Glutamatergic neuron (in vitro differentiated cells): Measurements from ENCODE around the gene ABCD3. TPM values are rescaled to one million over a fixed set of nuclear protein-coding genes. Genes with fewer than 3 reads are reported as not detected.
"Not testable (repeated sequence)": the region's sequence is repeated elsewhere in the genome, so short reads cannot be mapped to it uniquely, and the experiment has no call there.

Experiments
- DNase-seq: peaks from one replicate; pipeline ENCODE4 v3.0.0; 2022
- H3K27ac Mint-ChIP-seq: one replicate; pipeline ENCODE4 v1.8.0; 2020; ENCODE audit warnings: mild to moderate bottlenecking, mixed read lengths, inconsistent platforms; ENCODE audit not compliant: unreplicated experiment
- H3K27me3 Mint-ChIP-seq: one replicate; pipeline ENCODE4 v1.8.0; 2020; ENCODE audit warnings: mild to moderate bottlenecking, moderate library complexity, mixed read lengths, inconsistent platforms; ENCODE audit not compliant: unreplicated experiment
- H3K36me3 Mint-ChIP-seq: one replicate; pipeline ENCODE4 v1.8.0; 2020; ENCODE audit warnings: mild to moderate bottlenecking, mixed read lengths, inconsistent platforms; ENCODE audit not compliant: unreplicated experiment
- H3K4me1 Mint-ChIP-seq: one replicate; pipeline ENCODE4 v1.8.0; 2020; ENCODE audit warnings: mild to moderate bottlenecking, low read depth, mixed read lengths, inconsistent platforms; ENCODE audit not compliant: unreplicated experiment
- H3K4me3 Mint-ChIP-seq: one replicate; pipeline ENCODE4 v1.8.0; 2020; ENCODE audit warnings: mild to moderate bottlenecking, mixed read lengths, inconsistent platforms; ENCODE audit not compliant: unreplicated experiment
- H3K9me3 Mint-ChIP-seq: one replicate; pipeline ENCODE4 v1.8.0; 2020; ENCODE audit warnings: mild to moderate bottlenecking, moderate library complexity, mixed read lengths, inconsistent platforms; ENCODE audit not compliant: unreplicated experiment
- CTCF ChIP-seq: fragments of 200-600 bp; sonication (generic); IDR thresholded peaks from one replicate; pipeline ENCODE4 v1.5.0; 2021; ENCODE audit not compliant: partially characterized antibody, unreplicated experiment
- total RNA-seq: library from RNA; stranded (reverse); fragmentation: NEBNext Ultra II Directional; extraction: Animal tissue kit (Norgen Biotek cat#: 25700); gene quantifications from one replicate; pipeline ENCODE4 v1.2.1, GENCODE V29; 2021; ENCODE audit not compliant: unreplicated experiment

ABCD3 gene
- total RNA-seq, 1 donor from 2014 or later: 26.0 TPM

DNA sequence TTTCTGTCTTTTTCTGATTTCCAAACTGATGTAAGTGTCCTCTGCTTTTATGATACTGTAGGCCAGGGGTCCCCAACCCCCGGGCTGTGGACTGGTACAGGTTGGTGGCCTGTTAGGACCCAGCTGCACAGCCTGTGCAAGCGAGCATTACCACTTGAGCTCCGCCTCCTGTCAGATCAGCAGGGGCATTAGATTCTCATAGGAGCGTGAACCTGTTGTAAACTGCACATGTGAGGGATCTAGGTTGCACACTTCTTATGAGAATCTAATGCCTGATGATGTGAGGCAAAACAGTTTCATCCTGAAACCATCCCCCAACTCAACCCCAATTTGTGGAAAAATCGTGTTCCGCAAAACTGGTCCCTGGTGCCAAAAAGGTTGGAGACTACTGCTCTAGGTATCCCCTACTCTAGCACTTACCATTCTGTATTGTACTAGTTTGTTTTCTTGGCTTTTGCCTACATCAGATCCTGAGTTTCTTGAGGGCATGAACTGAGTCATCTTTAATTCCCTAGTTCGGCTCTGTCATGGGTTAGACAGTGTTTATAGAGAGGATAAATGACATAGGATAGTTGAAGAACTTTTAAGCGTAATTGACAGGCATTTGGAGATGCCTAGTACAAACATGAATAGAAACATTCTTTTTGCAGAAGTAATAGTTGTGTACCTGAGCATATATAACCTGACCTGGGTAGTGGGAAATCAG lies 4.1 kb downstream of the ABCD3 start:
- peaks cover 8% of the 10 kb centered on the region for H3K4me1 Mint-ChIP-seq
- no peak for DNase-seq
- no peak overlapping the region for H3K27ac Mint-ChIP-seq
- no peak overlapping the region for H3K4me3 Mint-ChIP-seq
- no peak for TF ChIP-seq CTCF
- no peaks in the 10 kb centered on the region for H3K27me3 Mint-ChIP-seq
- no peaks in the 10 kb centered on the region for H3K9me3 Mint-ChIP-seq
- H3K36me3 Mint-ChIP-seq: no peaks in the 10 kb centered on the region

DNA sequence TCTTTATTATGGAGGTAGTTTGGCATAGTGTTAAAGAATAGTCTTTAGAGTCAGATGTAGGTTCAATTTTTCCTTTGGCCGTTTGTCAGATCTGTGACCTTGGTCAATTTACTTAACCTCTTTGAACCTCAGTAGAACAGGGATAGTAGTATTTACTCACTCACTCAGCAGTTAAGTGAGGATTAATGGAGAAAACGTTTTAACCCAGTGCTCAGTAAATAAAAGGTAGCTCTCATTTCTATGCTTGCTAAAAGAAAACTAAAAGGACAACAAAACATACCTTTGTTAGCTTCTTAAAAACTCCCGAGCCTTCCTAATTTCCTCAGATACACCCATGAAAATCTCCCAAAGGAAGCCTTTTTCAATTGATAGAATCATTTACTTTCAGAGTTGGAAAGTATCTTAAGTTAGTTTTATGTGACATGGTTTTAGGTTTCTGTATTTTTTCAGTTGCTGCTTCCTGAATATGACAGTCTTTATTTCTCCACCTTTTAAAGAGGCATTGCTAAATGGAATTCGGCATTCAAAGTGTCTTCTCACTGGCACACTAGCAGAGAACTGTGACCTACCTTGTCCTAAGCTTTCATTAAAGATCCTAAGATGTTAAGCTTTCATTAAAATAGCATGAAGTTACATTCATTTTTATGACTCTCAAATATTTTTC lies 7.8 kb downstream of the ABCD3 start:
- H3K27ac Mint-ChIP-seq: no peak overlapping the region
- H3K27me3 Mint-ChIP-seq: peaks cover 3% of the 10 kb centered on the region
- H3K4me3 Mint-ChIP-seq: no peak overlapping the region
- peaks cover 2% of the 10 kb centered on the region for H3K9me3 Mint-ChIP-seq
- no peak for DNase-seq
- no peak for TF ChIP-seq CTCF
- peaks cover 8% of the 10 kb centered on the region for H3K36me3 Mint-ChIP-seq
- peaks cover 3% of the 10 kb centered on the region for H3K4me1 Mint-ChIP-seq

DNA sequence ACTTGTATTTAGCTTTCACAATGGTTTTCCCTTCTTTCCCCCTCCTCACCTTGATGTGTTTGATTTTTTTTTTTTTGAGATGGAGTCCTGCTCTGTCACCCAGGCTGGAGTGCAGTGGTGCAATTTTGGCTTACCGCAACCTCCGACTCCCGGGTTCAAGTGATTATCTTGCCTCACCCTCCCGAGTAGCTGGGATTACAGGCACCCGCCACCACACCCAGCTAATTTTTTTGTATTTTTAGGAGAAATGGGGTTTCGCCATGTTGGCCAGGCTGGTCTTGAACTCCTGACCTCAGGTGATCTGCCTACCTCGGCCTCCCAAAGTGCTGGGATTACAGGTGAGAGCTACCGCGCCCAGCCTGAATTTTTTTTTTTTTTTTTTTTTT lies 8.3 kb downstream of the ABCD3 start:
- not testable (repeated sequence) for H3K27ac Mint-ChIP-seq, DNase-seq, H3K4me1 Mint-ChIP-seq, H3K4me3 Mint-ChIP-seq, H3K9me3 Mint-ChIP-seq, H3K36me3 Mint-ChIP-seq, H3K27me3 Mint-ChIP-seq

DNA sequence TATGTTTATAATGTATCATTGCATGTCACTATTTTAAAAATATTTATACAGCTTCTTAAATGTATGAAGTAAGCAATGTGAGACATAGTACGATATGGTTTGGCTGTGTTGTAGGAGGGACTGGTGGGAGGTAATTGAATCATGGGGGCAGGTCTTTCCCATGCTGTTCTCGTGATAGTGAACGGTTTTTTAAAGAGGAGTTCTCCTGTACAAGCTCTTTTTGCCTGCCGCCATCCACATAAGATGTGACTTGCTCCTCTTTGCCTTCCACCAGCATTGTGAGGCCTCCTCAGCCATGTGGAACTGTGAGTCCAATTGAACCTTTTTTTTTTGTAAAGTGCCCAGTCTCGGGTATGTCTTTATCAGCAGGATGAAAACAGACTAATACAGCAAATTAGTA lies 10.3 kb downstream of the ABCD3 start:
- Mint-ChIP-seq H3K9me3 (peaks cover 2% of the 10 kb centered on the region), H3K27ac (no peak overlapping the region), H3K27me3 (peaks cover 3% of the 10 kb centered on the region), H3K4me1 (no peaks in the 10 kb centered on the region), H3K4me3 (no peak overlapping the region), H3K36me3 (peaks cover 8% of the 10 kb centered on the region)
- no peak for DNase-seq
- TF ChIP-seq CTCF: no peak

- not testable (repeated sequence) for H3K4me3 Mint-ChIP-seq, H3K27ac Mint-ChIP-seq, H3K9me3 Mint-ChIP-seq, H3K4me1 Mint-ChIP-seq, H3K27me3 Mint-ChIP-seq, DNase-seq, H3K36me3 Mint-ChIP-seq
Observed at GRCh38 chr1:94428927-94429528, 10.8 kb downstream of the ABCD3 start.

DNA sequence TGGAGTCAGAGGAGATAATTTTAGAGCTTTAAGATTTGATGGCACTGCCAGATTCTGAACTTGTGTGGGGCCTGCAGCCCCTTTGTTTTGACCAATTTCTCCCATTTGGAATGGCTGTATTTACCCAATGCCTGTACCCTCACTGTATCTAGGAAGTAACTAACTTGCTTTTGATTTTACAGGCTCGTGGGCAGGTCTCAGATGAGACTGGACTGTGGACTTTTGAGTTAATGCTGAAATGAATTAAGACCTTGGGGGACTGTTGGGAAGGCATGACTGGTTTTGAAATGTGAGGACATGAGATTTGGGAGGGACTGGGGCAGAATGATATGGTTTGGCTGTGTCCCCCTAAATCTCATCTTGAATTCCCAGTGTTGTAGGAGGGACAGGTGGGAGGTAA lies 11.9 kb downstream of the ABCD3 start:
- H3K4me3 Mint-ChIP-seq, DNase-seq, H3K9me3 Mint-ChIP-seq, H3K27ac Mint-ChIP-seq, H3K36me3 Mint-ChIP-seq, H3K27me3 Mint-ChIP-seq, H3K4me1 Mint-ChIP-seq: not testable (repeated sequence)
